Smooth muscle cell (in vitro differentiated cells): ENCODE results near the gene CXCL3. TPM values are rescaled to one million over a fixed set of nuclear protein-coding genes. Genes with fewer than 3 reads are reported as not detected.
A peak's percentile ranks its signal among the peaks of the same experiment; 100 is the strongest.
"Not testable (repeated sequence)": the region's sequence is repeated elsewhere in the genome, so short reads cannot be mapped to it uniquely, and the experiment has no call there.

Source experiments
- DNase-seq: peaks from one replicate; lab custom pipeline; 2025; ENCODE audit not compliant: unreplicated experiment; lab: John Stamatoyannopoulos, UW
- H2AFZ ChIP-seq: fragments of 200-600 bp; sonication (generic); 2 replicates; pipeline ENCODE4 v1.6.0; 2016; ENCODE audit warnings: antibody characterized with exemption, low read depth, mild to moderate bottlenecking
- H3F3A ChIP-seq: fragments of 200-600 bp; sonication (generic); 2 replicates; pipeline ENCODE4 v1.6.0; 2017; ENCODE audit warnings: antibody characterized with exemption, low read depth
- H3K27ac ChIP-seq: fragments of 200-600 bp; sonication (generic); 2 replicates; pipeline ENCODE4 v1.5.1; 2016; ENCODE audit warnings: low read depth, mild to moderate bottlenecking
- H3K27me3 ChIP-seq: fragments of 200-600 bp; sonication (generic); 2 replicates; pipeline ENCODE4 v1.6.1; 2016; ENCODE audit warnings: low read depth, mild to moderate bottlenecking
- H3K36me3 ChIP-seq: fragments of 200-600 bp; sonication (generic); 2 replicates; pipeline ENCODE4 v1.5.1; 2016; ENCODE audit warnings: low read depth
- H3K4me1 ChIP-seq: fragments of 200-600 bp; sonication (generic); 2 replicates; pipeline ENCODE4 v1.5.1; 2016; ENCODE audit warnings: low read depth
- H3K4me2 ChIP-seq: fragments of 200-600 bp; sonication (generic); 2 replicates; pipeline ENCODE4 v1.6.0; 2016; ENCODE audit warnings: mild to moderate bottlenecking
- H3K4me3 ChIP-seq: fragments of 200-600 bp; sonication (generic); 2 replicates; pipeline ENCODE4 v1.5.1; 2016; ENCODE audit warnings: mild to moderate bottlenecking
- H3K79me2 ChIP-seq: fragments of 200-600 bp; sonication (generic); 2 replicates; pipeline ENCODE4 v1.6.0; 2016; ENCODE audit warnings: low read depth, mild to moderate bottlenecking
- H3K9ac ChIP-seq: fragments of 200-600 bp; sonication (generic); 2 replicates; pipeline ENCODE4 v1.6.0; 2016; ENCODE audit warnings: low read depth
- H3K9me3 ChIP-seq: fragments of 200-600 bp; sonication (generic); replicated peaks from 2 replicates; pipeline ENCODE4 v1.5.1; 2016; ENCODE audit warnings: low read depth
- H4K20me1 ChIP-seq: fragments of 200-600 bp; sonication (generic); 2 replicates; pipeline ENCODE4 v1.6.0; 2016; ENCODE audit warnings: low read depth
- CTCF ChIP-seq: fragments of 200-600 bp; sonication (generic); IDR thresholded peaks from 2 replicates; pipeline ENCODE4 v1.5.1; 2017; ENCODE audit warnings: borderline replicate concordance, mild to moderate bottlenecking, antibody characterized with exemption; ENCODE audit not compliant: insufficient read depth, poor library complexity, severe bottlenecking
- WGBS: methylation state at CpG from one replicate; pipeline ENCODE4 v1.1.7; 2016; ENCODE audit warnings: low lambda C conversion rate; 5-methylcytosine and 5-hydroxymethylcytosine counted together
- polyA plus RNA-seq: library from polyadenylated mRNA; unstranded; fragments of >200 nt; fragmentation: Nextera tagmentation; extraction: Ambion mirVana; gene quantifications from 2 replicates; pipeline ENCODE4 v1.2.1, GENCODE V29; 2016
- total RNA-seq: library from RNA; depleted of rRNA; stranded (reverse); fragments of >200 nt; gene quantifications from 2 replicates; pipeline ENCODE4 v1.2.3, GENCODE V29; 2014

CXCL3 gene
- total and polyA plus RNA-seq, 2 experiments from 2014 or later = 1.6 to 5.6 TPM

- no peaks in the 10 kb centered on the region for H3K79me2 ChIP-seq
- H3K27ac ChIP-seq = no peak overlapping the region
- 96% methylated on average over 4 of the region's 4 CpGs for WGBS
Observed at GRCh38 chr4:74084984-74085383, 46.5 kb upstream of the CXCL3 start.

GRCh38 chr4:74083546-74083945 is 45.1 kb upstream of the CXCL3 start:
- H3F3A ChIP-seq = no peaks in the 10 kb centered on the region
- no peak for TF ChIP-seq CTCF
- no peak overlapping the region for H3K27ac ChIP-seq
- no peaks in the 10 kb centered on the region for H3K79me2 ChIP-seq
- DNase-seq = no peak
- H3K36me3 ChIP-seq = no peaks in the 10 kb centered on the region
- H3K4me3 ChIP-seq = no peak overlapping the region
- 97% methylated on average over 2 of the region's 2 CpGs for WGBS
- no peak overlapping the region for H3K9ac ChIP-seq
- H3K4me1 ChIP-seq = no peaks in the 10 kb centered on the region
- no peak overlapping the region for H3K4me2 ChIP-seq
- H3K27me3 ChIP-seq = no peaks in the 10 kb centered on the region
- H4K20me1 ChIP-seq = no peaks in the 10 kb centered on the region
- H3K9me3 ChIP-seq = no peaks in the 10 kb centered on the region
- peak overlapping the region; percentile 43 for H2AFZ ChIP-seq

More at GRCh38 chr4:74084984-74085383, 46.5 kb upstream of the CXCL3 start:
- Histone ChIP-seq H3K9me3 (no peaks in the 10 kb centered on the region), H3K4me2 (no peak overlapping the region), H3F3A (no peaks in the 10 kb centered on the region), H3K9ac (no peak overlapping the region), H3K27me3 (no peaks in the 10 kb centered on the region), H3K4me3 (no peak overlapping the region), H4K20me1 (no peaks in the 10 kb centered on the region), H2AFZ (no peak overlapping the region), H3K36me3 (no peaks in the 10 kb centered on the region), H3K4me1 (no peaks in the 10 kb centered on the region)
- no peak for TF ChIP-seq CTCF
- DNase-seq = no peak

- no peaks in the 10 kb centered on the region for H3K79me2 ChIP-seq
- no peak overlapping the region for H2AFZ ChIP-seq
- H3K27me3 ChIP-seq = no peaks in the 10 kb centered on the region
- H3K4me2 ChIP-seq = no peak overlapping the region
- no peaks in the 10 kb centered on the region for H4K20me1 ChIP-seq
- no peak for DNase-seq
- H3K27ac ChIP-seq = no peak overlapping the region
- no peaks in the 10 kb centered on the region for H3K36me3 ChIP-seq
- no peaks in the 10 kb centered on the region for H3K9me3 ChIP-seq
- WGBS = 84% methylated on average over 3 of the region's 3 CpGs
- no peak for TF ChIP-seq CTCF
- no peaks in the 10 kb centered on the region for H3K4me1 ChIP-seq
- no peak overlapping the region for H3K4me3 ChIP-seq
- no peaks in the 10 kb centered on the region for H3F3A ChIP-seq
- H3K9ac ChIP-seq = no peak overlapping the region
Observed at GRCh38 chr4:74081035-74081434, 42.5 kb upstream of the CXCL3 start.

GRCh38 chr4:74080351-74080750 is 41.9 kb upstream of the CXCL3 start:
- H2AFZ ChIP-seq, H3F3A ChIP-seq, H3K4me3 ChIP-seq, H3K79me2 ChIP-seq, H3K27ac ChIP-seq, H3K4me1 ChIP-seq, H3K9ac ChIP-seq, H4K20me1 ChIP-seq, H3K27me3 ChIP-seq, H3K4me2 ChIP-seq, H3K36me3 ChIP-seq, DNase-seq, H3K9me3 ChIP-seq: not testable (repeated sequence)
- 98% methylated on average over 2 of the region's 2 CpGs for WGBS

- not testable (repeated sequence) for DNase-seq, H4K20me1 ChIP-seq, H3K4me1 ChIP-seq, H3K27ac ChIP-seq, H3K9me3 ChIP-seq, H3K27me3 ChIP-seq, H3K79me2 ChIP-seq, H3F3A ChIP-seq, H3K4me3 ChIP-seq, H3K36me3 ChIP-seq, H2AFZ ChIP-seq, H3K9ac ChIP-seq, H3K4me2 ChIP-seq
- WGBS = 73% methylated on average over 2 of the region's 2 CpGs
Observed at GRCh38 chr4:74079024-74079423, 40.5 kb upstream of the CXCL3 start.
